ENCODE data around the gene ANKFN1. TPM values are rescaled to one million over a fixed set of nuclear protein-coding genes. Genes with fewer than 3 reads are reported as not detected.

ANKFN1 gene
- total RNA-seq, 2 donors from 2014 or later = 3.0 to 7.3 TPM

- no peak overlapping the region for H3K27ac ChIP-seq
- intact Hi-C loops (cut with DNase I) = no loop called here
- H3K36me3 ChIP-seq = no peaks in the 10 kb centered on the region
- H3K4me1 ChIP-seq (replicated peaks) = no peaks in the 10 kb centered on the region
- DNase-seq (ENCODE audit: low spot score) = no peak
- no peaks in the 10 kb centered on the region for H3K27me3 ChIP-seq (replicated peaks; ENCODE audit: insufficient read depth)
- H3K4me3 ChIP-seq = no peak overlapping the region
- 69% methylated on average over 12 of the region's 12 CpGs for WGBS
- H3K9me3 ChIP-seq = no peaks in the 10 kb centered on the region
- TF ChIP-seq POLR2AphosphoS5 (IDR thresholded peaks at IDR 0.05) (no peak), POLR2A (IDR thresholded peaks at IDR 0.05) (no peak)
- TF ChIP-seq, protein P1, sequence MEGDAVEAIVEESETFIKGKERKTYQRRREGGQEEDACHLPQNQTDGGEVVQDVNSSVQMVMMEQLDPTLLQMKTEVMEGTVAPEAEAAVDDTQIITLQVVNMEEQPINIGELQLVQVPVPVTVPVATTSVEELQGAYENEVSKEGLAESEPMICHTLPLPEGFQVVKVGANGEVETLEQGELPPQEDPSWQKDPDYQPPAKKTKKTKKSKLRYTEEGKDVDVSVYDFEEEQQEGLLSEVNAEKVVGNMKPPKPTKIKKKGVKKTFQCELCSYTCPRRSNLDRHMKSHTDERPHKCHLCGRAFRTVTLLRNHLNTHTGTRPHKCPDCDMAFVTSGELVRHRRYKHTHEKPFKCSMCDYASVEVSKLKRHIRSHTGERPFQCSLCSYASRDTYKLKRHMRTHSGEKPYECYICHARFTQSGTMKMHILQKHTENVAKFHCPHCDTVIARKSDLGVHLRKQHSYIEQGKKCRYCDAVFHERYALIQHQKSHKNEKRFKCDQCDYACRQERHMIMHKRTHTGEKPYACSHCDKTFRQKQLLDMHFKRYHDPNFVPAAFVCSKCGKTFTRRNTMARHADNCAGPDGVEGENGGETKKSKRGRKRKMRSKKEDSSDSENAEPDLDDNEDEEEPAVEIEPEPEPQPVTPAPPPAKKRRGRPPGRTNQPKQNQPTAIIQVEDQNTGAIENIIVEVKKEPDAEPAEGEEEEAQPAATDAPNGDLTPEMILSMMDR (IDR thresholded peaks at IDR 0.05) = no peak
Observed at GRCh38 chr17:56521414-56522141, 368.3 kb downstream of the ANKFN1 start.

- Histone ChIP-seq H3K27ac (no peak overlapping the region), H3K4me3 (no peak overlapping the region), H3K27me3 (replicated peaks; ENCODE audit: insufficient read depth) (no peaks in the 10 kb centered on the region), H3K9me3 (no peaks in the 10 kb centered on the region), H3K4me1 (replicated peaks) (no peaks in the 10 kb centered on the region), H3K36me3 (no peaks in the 10 kb centered on the region)
- WGBS = 98% methylated on average over 2 of the region's 2 CpGs
- intact Hi-C loops (cut with DNase I) = no loop called here
- DNase-seq (ENCODE audit: low spot score) = no peak
- no peak for TF ChIP-seq POLR2A (IDR thresholded peaks at IDR 0.05)
- TF ChIP-seq, protein P1 (IDR thresholded peaks at IDR 0.05) = no peak
- TF ChIP-seq POLR2AphosphoS5 (IDR thresholded peaks at IDR 0.05) = no peak
Observed at GRCh38 chr17:56523042-56523441, 369.8 kb downstream of the ANKFN1 start.

DNA sequence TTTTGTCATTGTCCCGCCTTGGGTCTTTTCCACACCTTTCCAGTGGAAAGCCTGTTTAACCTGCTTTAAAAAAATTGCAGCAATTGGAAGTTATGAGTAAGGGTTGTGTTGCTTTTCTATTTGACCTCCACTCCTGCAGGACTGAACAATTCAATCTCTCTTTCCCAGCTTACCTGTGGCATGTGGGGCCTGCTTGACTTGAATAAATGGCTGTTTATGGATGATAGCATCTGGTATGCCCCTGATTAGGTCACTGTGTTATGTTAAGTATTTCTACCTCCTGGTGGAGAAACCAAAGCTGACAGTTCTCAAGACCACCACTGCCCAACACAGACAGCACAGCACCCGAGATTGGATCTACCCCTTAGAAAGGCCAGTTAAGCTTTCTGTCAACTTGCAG, 375.4 kb downstream of the ANKFN1 start:
- Histone ChIP-seq H3K9me3 (no peaks in the 10 kb centered on the region), H3K27me3 (replicated peaks; ENCODE audit: insufficient read depth) (no peaks in the 10 kb centered on the region), H3K4me1 (replicated peaks) (no peaks in the 10 kb centered on the region), H3K36me3 (no peaks in the 10 kb centered on the region), H3K27ac (no peak overlapping the region), H3K4me3 (no peak overlapping the region)
- no peak for DNase-seq (ENCODE audit: low spot score)
- no peak for TF ChIP-seq POLR2AphosphoS5 (IDR thresholded peaks at IDR 0.05)
- TF ChIP-seq, protein P1 (IDR thresholded peaks at IDR 0.05) = no peak
- TF ChIP-seq POLR2A (IDR thresholded peaks at IDR 0.05) = no peak
- WGBS = 56% methylated on average over 2 of the region's 2 CpGs
- intact Hi-C loops (cut with DNase I) = no loop called here

GRCh38 chr17:56532926-56533325, 379.7 kb downstream of the ANKFN1 start:
- H3K4me1 ChIP-seq (replicated peaks) = no peaks in the 10 kb centered on the region
- intact Hi-C loops (cut with DNase I) = no loop called here
- TF ChIP-seq POLR2AphosphoS5 (IDR thresholded peaks at IDR 0.05) = no peak
- TF ChIP-seq POLR2A (IDR thresholded peaks at IDR 0.05) = no peak
- TF ChIP-seq, protein P1 (IDR thresholded peaks at IDR 0.05) = no peak
- no peaks in the 10 kb centered on the region for H3K27me3 ChIP-seq (replicated peaks; ENCODE audit: insufficient read depth)
- WGBS = 86% methylated on average over 5 of the region's 5 CpGs
- H3K4me3 ChIP-seq = no peak overlapping the region
- no peak for DNase-seq (ENCODE audit: low spot score)
- H3K36me3 ChIP-seq = no peaks in the 10 kb centered on the region
- H3K27ac ChIP-seq = no peak overlapping the region
- no peaks in the 10 kb centered on the region for H3K9me3 ChIP-seq

DNA sequence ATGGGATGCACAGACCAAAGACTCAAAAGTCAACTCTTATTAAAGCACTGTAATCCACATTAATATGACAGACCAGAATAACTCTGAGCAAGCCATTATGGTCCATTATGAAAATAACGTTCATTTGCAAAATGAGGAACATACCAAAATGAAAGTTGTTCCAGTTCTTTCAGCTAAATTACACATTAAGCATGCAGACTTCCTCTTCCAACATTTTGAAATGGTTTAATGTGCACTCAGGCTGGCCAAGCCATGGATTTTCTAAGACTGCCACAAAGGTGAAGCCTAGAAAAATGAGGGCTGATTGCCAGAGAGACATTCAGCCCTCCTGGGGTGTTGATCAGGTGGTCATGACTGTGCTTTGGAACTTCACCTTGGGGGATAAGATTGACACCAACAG, 383.5 kb downstream of the ANKFN1 start:
- Histone ChIP-seq H3K4me1 (replicated peaks) (no peaks in the 10 kb centered on the region), H3K4me3 (no peak overlapping the region), H3K36me3 (no peaks in the 10 kb centered on the region), H3K9me3 (no peaks in the 10 kb centered on the region), H3K27me3 (replicated peaks; ENCODE audit: insufficient read depth) (no peaks in the 10 kb centered on the region), H3K27ac (no peak overlapping the region)
- no peak for DNase-seq (ENCODE audit: low spot score)
- intact Hi-C loops (cut with DNase I) = no loop called here
- TF ChIP-seq, protein P1 (IDR thresholded peaks at IDR 0.05) = no peak
- TF ChIP-seq POLR2AphosphoS5 (IDR thresholded peaks at IDR 0.05) = no peak
- TF ChIP-seq POLR2A (IDR thresholded peaks at IDR 0.05) = no peak
- 60% methylated on average over 1 of the region's 1 CpG for WGBS
